ENCODE results near the gene FOXP1. TPM values are rescaled to one million over a fixed set of nuclear protein-coding genes. Genes with fewer than 3 reads are reported as not detected.
A peak's percentile ranks its signal among the peaks of the same experiment; 100 is the strongest.

FOXP1 gene
- polyA plus RNA-seq, 1 donor (not counting 4 experiments of a cell fraction or from before 2014, with no cell fraction given), result 14.6 TPM

GRCh38 chr3:71444028-71444860 is 139.3 kb downstream of the FOXP1 start:
- peak; percentile 79 for DNase-seq (ENCODE audit: low read depth, low spot score)
- TF ChIP-seq CTCF (optimal IDR thresholded peaks at IDR 0.05 in 1 of 3, IDR thresholded peaks at IDR 0.05 in 1 of 3, conservative IDR thresholded peaks at IDR 0.05 in 1 of 3; ENCODE audit: extremely low read depth in 1 of 3, insufficient read depth in 2 of 3, low read length in 3 of 3), result no peak
- no peak for TF ChIP-seq EZH2 (IDR thresholded peaks at IDR 0.05; ENCODE audit: low read length)
- Histone ChIP-seq H3K27ac (ENCODE audit: control insufficient read depth, insufficient read depth, low read length) (peak overlapping the region; percentile 92), H4K20me1 (ENCODE audit: control insufficient read depth, extremely low read depth, insufficient read depth, low read length) (no peaks in the 10 kb centered on the region), H3K4me2 (ENCODE audit: control insufficient read depth, extremely low read depth, insufficient read depth, low read depth, low read length) (peak overlapping the region; percentile 75), H3K9me3 (ENCODE audit: control insufficient read depth, low read depth, low read length) (no peaks in the 10 kb centered on the region), H3K27me3 (ENCODE audit: control insufficient read depth, extremely low read depth, insufficient read depth, low read length) (no peaks in the 10 kb centered on the region), H3K79me2 (ENCODE audit: control insufficient read depth, insufficient read depth, low read length) (no peaks in the 10 kb centered on the region), H3K9ac (ENCODE audit: control insufficient read depth, extremely low read depth, insufficient read depth, low read length) (peak overlapping the region; percentile 75), H3K36me3 (ENCODE audit: control insufficient read depth in 2 of 2, extremely low read depth in 1 of 2, insufficient read depth in 2 of 2, low read length in 2 of 2) (no peaks in the 10 kb centered on the region), H3K4me1 (ENCODE audit: control insufficient read depth, extremely low read depth, insufficient read depth, low read length) (peaks cover 68% of the 10 kb centered on the region), H2AFZ (ENCODE audit: control insufficient read depth, low read length) (peak overlapping the region; percentile 62), H3K4me3 (ENCODE audit: control insufficient read depth in 2 of 3, extremely low read depth in 1 of 3, insufficient read depth in 2 of 3, low read depth in 1 of 3, low read length in 3 of 3) (peak overlapping the region in 1 of 3 experiments; percentile 2), H3K9me1 (ENCODE audit: control insufficient read depth, extremely low read depth, insufficient read depth, low read length) (no peaks in the 10 kb centered on the region)
- dilution Hi-C loops (cut with MboI; ENCODE audit: extremely low pct_ligation_motif_present, low sequenced_read_pairs), result no loop called here
- peak; percentile 99 for FAIRE-seq

- peaks cover 68% of the 10 kb centered on the region for H3K4me1 ChIP-seq (ENCODE audit: control insufficient read depth, extremely low read depth, insufficient read depth, low read length)
- peak overlapping the region; percentile 75 for H3K4me2 ChIP-seq (ENCODE audit: control insufficient read depth, extremely low read depth, insufficient read depth, low read depth, low read length)
Observed at GRCh38 chr3:71443332-71443731, 140.2 kb downstream of the FOXP1 start.

More at GRCh38 chr3:71443332-71443731, 140.2 kb downstream of the FOXP1 start:
- Histone ChIP-seq H2AFZ (ENCODE audit: control insufficient read depth, low read length) (peak overlapping the region; percentile 43), H3K36me3 (ENCODE audit: control insufficient read depth in 2 of 2, extremely low read depth in 1 of 2, insufficient read depth in 2 of 2, low read length in 2 of 2) (no peaks in the 10 kb centered on the region), H3K9me1 (ENCODE audit: control insufficient read depth, extremely low read depth, insufficient read depth, low read length) (no peaks in the 10 kb centered on the region), H3K9me3 (ENCODE audit: control insufficient read depth, low read depth, low read length) (no peaks in the 10 kb centered on the region), H3K27ac (ENCODE audit: control insufficient read depth, insufficient read depth, low read length) (peak overlapping the region; percentile 92), H3K9ac (ENCODE audit: control insufficient read depth, extremely low read depth, insufficient read depth, low read length) (peak overlapping the region; percentile 75), H3K79me2 (ENCODE audit: control insufficient read depth, insufficient read depth, low read length) (no peaks in the 10 kb centered on the region), H3K27me3 (ENCODE audit: control insufficient read depth, extremely low read depth, insufficient read depth, low read length) (no peaks in the 10 kb centered on the region), H3K4me3 (ENCODE audit: control insufficient read depth in 2 of 3, extremely low read depth in 1 of 3, insufficient read depth in 2 of 3, low read depth in 1 of 3, low read length in 3 of 3) (no peak overlapping the region), H4K20me1 (ENCODE audit: control insufficient read depth, extremely low read depth, insufficient read depth, low read length) (no peaks in the 10 kb centered on the region)
- dilution Hi-C loops (cut with MboI; ENCODE audit: extremely low pct_ligation_motif_present, low sequenced_read_pairs), result no loop called here
- no peak for DNase-seq (ENCODE audit: low read depth, low spot score)
- FAIRE-seq, result no peak
- TF ChIP-seq EZH2 (IDR thresholded peaks at IDR 0.05; ENCODE audit: low read length) (no peak), CTCF (optimal IDR thresholded peaks at IDR 0.05 in 1 of 3, IDR thresholded peaks at IDR 0.05 in 1 of 3, conservative IDR thresholded peaks at IDR 0.05 in 1 of 3; ENCODE audit: extremely low read depth in 1 of 3, insufficient read depth in 2 of 3, low read length in 3 of 3) (no peak)

Data from keratinocyte (primary cell).